A549 treated with AZD9567 at 1 μM for 4 hours (cell line): ENCODE results near the gene GSTA5. TPM values are rescaled to one million over a fixed set of nuclear protein-coding genes. Genes with fewer than 3 reads are reported as not detected.

Experiments used
- total RNA-seq: library from RNA; stranded (reverse); fragments of 200-300 nt; extraction: Qiagen RNA extraction; gene quantifications from 5 replicates; pipeline ENCODE4 v1.2.3, GENCODE V29; 2022; ENCODE audit not compliant: insufficient read depth

The GSTA5 gene
- not detected in 5 replicates for total RNA-seq

DNA sequence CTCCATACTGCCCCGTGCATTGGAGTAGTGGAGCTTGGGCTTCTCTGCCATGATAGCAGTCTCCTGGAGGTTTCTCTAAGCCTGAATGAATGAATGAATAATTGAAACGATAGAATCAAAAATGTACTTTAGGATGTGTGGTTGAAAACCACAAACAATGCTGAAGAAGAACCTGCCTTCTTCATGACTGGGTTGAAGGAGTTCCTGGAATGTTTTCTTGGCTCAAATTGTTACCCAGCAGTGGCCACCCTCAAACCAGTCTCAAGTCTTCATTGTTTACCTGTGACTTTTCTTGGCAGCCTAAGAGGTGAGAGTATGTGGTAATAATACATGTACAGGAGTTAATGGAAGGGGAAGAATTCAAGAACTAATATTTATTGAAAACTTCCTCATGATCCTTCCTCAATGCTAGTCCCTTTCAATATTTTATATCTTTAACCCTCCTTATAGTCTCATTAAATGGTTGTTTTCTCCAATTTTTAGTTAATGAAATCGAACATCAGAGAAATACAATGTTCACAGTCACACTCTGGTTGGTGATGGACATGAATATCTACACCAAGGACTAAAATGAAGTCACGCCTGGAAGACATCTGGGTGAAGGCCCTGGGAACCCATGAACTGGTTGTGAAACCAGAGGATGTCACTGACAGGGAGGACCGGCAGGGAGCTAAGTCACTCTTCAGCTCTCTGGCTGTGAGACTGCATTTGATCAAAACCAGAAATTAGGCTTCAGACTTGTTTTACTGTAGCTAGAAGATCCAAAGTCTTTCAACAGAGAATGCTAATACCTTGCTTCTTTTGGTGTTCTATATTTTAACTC lies at the start of gene GSTA5:
Gene GSTA5 (minus strand): TSS at position 51 of the 823 bp plus-strand sequence.

DNA sequence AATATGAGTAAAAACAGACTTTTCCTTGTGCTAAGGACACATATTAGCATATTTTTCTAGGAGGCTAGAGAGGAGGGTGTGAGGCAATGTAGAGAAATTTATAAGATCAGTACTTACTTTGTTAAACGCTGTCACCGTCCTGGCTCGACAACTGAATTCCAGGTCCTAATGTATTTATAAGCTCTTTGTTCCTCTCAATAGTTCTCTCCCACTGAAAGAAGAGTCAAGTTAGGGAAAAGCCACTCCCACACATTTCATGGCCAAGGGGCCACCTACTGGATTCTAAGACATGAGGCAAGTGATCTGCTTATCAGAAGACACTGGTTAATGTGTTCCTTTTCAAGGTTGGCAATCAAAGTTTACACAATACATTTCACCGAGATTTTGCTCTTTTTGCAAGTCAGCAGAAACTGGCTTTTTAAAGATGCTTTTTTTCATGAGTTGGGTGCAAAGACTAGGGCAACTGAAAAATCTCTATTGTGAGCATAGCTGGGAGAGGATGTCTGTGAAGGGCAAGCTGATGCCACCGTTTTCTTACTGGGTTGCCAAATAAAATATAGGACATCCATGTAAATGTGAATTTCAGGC lies 36.9 kb downstream of the GSTA5 start, which contains the start of gene GSTA1:
Gene GSTA1 (minus strand): TSS at position 149 of the 588 bp plus-strand sequence. CDS start 4,549 bp downstream, outside the sequence.

Other genes starting within 250 kb of the GSTA5 start
- 35.0 to 39.3 TPM (median 38.9 TPM) in 5 replicates for gene TMEM14A, start 169.7 kb downstream of the GSTA5 start, total RNA-seq
- gene GSTA2, start 77.3 kb downstream of the GSTA5 start, total RNA-seq = 0.06 to 0.08 TPM in 2 of 5 replicates, not detected in the others
- gene GSTA1, start 37.0 kb downstream of the GSTA5 start, total RNA-seq = not detected in 5 replicates
- not detected in 5 replicates for gene GSTA3, start 68.9 kb upstream of the GSTA5 start, total RNA-seq
- 7.2 to 9.3 TPM (median 8.4 TPM) in 5 replicates for gene GSTA4, start 154.5 kb upstream of the GSTA5 start, total RNA-seq
- 1.5 to 3.0 TPM (median 2.2 TPM) in 5 replicates for gene CILK1, start 221.0 kb upstream of the GSTA5 start, total RNA-seq
- 18.3 to 43.1 TPM (median 38.4 TPM) in 5 replicates for gene FBXO9, start 224.6 kb upstream of the GSTA5 start, total RNA-seq